Suprapubic skin (tissue), 4 donors: ENCODE data around the gene DNAJB14. TPM values are rescaled to one million over a fixed set of nuclear protein-coding genes. Genes with fewer than 3 reads are reported as not detected.

Experiments
- DNase-seq, 2 donors: peaks; one replicate each; pipeline ENCODE4 v3.0.0-alpha.2; 2019; ENCODE audit warnings: low spot score in 2 of 2
- H3K27ac ChIP-seq: fragments of 200-600 bp; sonication (generic); one replicate; pipeline ENCODE4 v1.5.1; 2019
- H3K27me3 ChIP-seq: fragments of 200-600 bp; sonication (generic); one replicate; pipeline ENCODE4 v1.5.1; 2019
- H3K36me3 ChIP-seq: fragments of 200-600 bp; sonication (generic); one replicate; pipeline ENCODE4 v1.5.1; 2019
- H3K4me1 ChIP-seq: fragments of 200-600 bp; sonication (generic); one replicate; pipeline ENCODE4 v1.5.1; 2019
- H3K4me3 ChIP-seq: fragments of 200-600 bp; sonication (generic); one replicate; pipeline ENCODE4 v1.5.1; 2019; ENCODE audit warnings: mild to moderate bottlenecking
- H3K9me3 ChIP-seq: fragments of 200-600 bp; sonication (generic); one replicate; pipeline ENCODE4 v1.5.1; 2019
- EP300 ChIP-seq: sonication (generic); formaldehyde crosslinking; IDR thresholded peaks from one replicate; pipeline ENCODE4 v1.6.1; 2017; ENCODE audit warnings: antibody characterized with exemption
- POLR2A ChIP-seq, 2 donors: fragments of 450-650 bp; IDR thresholded peaks; one replicate each; pipeline ENCODE4 v1.6.1; 2017; ENCODE audit warnings: antibody characterized with exemption in 2 of 2, mild to moderate bottlenecking in 2 of 2, moderate library complexity in 2 of 2
- POLR2AphosphoS5 ChIP-seq, 3 donors: sonication (generic); formaldehyde crosslinking; IDR thresholded peaks; one replicate each; pipeline ENCODE4 v1.6.1; 2017; ENCODE audit warnings: antibody characterized with exemption in 3 of 3
- WGBS: methylation state at CpG from one replicate; pipeline ENCODE4 v1.1.5; 2018; 5-methylcytosine and 5-hydroxymethylcytosine counted together
- total RNA-seq, 4 donors: library from RNA; depleted of rRNA; stranded (reverse); fragments of >200 nt; gene quantifications; one replicate each; pipeline ENCODE4 v1.1.0, GENCODE V29; 2016
- TF ChIP-seq, protein P1 (sequence below), 2 donors: fragments of 200-600 bp in 1 of 2; fragments of 450-650 bp in 1 of 2; sonication (generic) in 1 of 2; IDR thresholded peaks; one replicate each; pipeline ENCODE4 v1.5.1; 2016 to 2019; ENCODE audit warnings: antibody characterized with exemption in 2 of 2, mild to moderate bottlenecking in 1 of 2, moderate library complexity in 1 of 2

DNAJB14 gene
- total RNA-seq, 4 donors from 2014 or later, result 19.4 to 30.9 (median 19.8) TPM

DNA sequence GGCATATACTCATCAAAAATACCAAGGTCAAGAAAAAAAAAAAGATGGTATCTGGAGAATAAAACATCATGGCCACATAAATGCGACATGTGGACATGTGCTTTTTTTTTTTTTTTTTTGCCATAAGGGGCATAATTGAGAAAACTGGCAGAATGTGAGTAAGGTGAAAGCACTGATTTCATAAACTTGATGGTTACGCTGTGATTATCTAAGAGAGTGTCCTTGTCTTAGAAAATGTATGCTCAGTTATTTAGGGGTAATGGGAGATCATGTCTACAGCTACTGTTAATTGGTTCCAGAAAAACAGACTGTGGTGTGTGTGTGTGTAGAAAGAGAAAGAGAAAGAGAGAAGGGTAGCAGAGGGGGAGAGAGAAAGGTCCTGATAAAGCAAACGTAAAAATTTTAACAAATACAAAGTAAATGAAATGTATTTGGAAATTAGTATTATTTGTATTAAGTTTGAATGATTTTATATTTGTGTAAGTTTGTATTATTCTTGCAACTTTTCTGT, 8.1 kb downstream of the DNAJB14 start:
- no peaks in the 10 kb centered on the region for H3K4me1 ChIP-seq
- H3K27me3 ChIP-seq, result no peaks in the 10 kb centered on the region
- TF ChIP-seq, protein P1, sequence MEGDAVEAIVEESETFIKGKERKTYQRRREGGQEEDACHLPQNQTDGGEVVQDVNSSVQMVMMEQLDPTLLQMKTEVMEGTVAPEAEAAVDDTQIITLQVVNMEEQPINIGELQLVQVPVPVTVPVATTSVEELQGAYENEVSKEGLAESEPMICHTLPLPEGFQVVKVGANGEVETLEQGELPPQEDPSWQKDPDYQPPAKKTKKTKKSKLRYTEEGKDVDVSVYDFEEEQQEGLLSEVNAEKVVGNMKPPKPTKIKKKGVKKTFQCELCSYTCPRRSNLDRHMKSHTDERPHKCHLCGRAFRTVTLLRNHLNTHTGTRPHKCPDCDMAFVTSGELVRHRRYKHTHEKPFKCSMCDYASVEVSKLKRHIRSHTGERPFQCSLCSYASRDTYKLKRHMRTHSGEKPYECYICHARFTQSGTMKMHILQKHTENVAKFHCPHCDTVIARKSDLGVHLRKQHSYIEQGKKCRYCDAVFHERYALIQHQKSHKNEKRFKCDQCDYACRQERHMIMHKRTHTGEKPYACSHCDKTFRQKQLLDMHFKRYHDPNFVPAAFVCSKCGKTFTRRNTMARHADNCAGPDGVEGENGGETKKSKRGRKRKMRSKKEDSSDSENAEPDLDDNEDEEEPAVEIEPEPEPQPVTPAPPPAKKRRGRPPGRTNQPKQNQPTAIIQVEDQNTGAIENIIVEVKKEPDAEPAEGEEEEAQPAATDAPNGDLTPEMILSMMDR (IDR thresholded peaks at IDR 0.05), result no peak
- TF ChIP-seq POLR2AphosphoS5 (IDR thresholded peaks at IDR 0.05), result no peak
- H3K36me3 ChIP-seq, result peaks cover 7% of the 10 kb centered on the region
- H3K27ac ChIP-seq, result no peak overlapping the region
- peaks cover 11% of the 10 kb centered on the region for H3K9me3 ChIP-seq
- 90% methylated on average over 3 of the region's 3 CpGs for WGBS
- DNase-seq, result no peak
- no peak overlapping the region for H3K4me3 ChIP-seq

DNA sequence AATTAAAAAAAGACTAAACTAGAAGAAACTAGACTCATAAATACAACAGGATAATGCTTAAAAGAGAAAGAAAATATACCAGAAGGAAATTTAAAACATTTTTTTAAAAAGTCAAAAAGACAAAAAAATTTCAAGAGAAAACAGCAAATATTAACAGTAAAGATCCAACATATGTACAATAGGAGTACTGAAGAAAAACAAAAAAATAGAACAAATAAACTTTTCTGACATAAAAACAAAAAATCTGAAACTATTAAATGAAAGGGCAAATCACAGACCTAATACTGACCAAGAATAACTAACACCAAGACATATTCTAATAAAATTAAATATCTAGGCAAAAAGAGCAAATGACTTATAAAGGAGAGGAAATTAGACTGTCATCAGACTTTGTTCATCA, 11.5 kb downstream of the DNAJB14 start:
- Histone ChIP-seq H3K9me3 (peaks cover 11% of the 10 kb centered on the region), H3K4me1 (no peaks in the 10 kb centered on the region), H3K36me3 (peaks cover 7% of the 10 kb centered on the region), H3K27me3 (no peaks in the 10 kb centered on the region), H3K4me3 (no peak overlapping the region), H3K27ac (no peak overlapping the region)
- no peak for TF ChIP-seq POLR2A (IDR thresholded peaks at IDR 0.05)
- no peak for TF ChIP-seq EP300
- no peak for TF ChIP-seq POLR2AphosphoS5 (IDR thresholded peaks at IDR 0.05)
- TF ChIP-seq, protein P1 (IDR thresholded peaks at IDR 0.05), result no peak
- DNase-seq, result no peak

DNA sequence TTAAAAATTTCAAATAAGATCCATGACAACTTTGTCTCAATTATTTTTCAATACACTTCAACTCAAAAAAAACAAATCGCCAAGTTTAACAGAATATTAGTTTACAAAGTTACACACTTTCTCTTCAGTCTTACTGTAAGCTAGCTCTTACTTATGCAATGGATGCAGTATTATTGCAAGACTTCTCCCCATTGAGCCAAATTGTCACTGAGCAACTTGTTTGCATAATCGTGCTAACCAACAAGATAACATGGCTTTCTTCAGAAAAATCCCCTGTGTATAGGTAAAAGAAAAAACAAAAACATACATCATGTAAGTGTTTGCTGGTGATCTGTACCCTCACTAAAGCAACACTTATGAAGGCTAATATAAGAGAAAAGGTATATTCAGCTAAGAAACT, 18.9 kb downstream of the DNAJB14 start:
- H3K27ac ChIP-seq, result no peak overlapping the region
- no peaks in the 10 kb centered on the region for H3K9me3 ChIP-seq
- WGBS, result 93% methylated on average over 2 of the region's 2 CpGs
- DNase-seq, result no peak
- H3K36me3 ChIP-seq, result peaks cover 20% of the 10 kb centered on the region
- no peak overlapping the region for H3K4me3 ChIP-seq
- no peaks in the 10 kb centered on the region for H3K27me3 ChIP-seq
- H3K4me1 ChIP-seq, result no peaks in the 10 kb centered on the region
- TF ChIP-seq POLR2AphosphoS5 (IDR thresholded peaks at IDR 0.05), result no peak
- no peak for TF ChIP-seq EP300
- TF ChIP-seq, protein P1 (IDR thresholded peaks at IDR 0.05), result no peak
- no peak for TF ChIP-seq POLR2A (IDR thresholded peaks at IDR 0.05)

DNA sequence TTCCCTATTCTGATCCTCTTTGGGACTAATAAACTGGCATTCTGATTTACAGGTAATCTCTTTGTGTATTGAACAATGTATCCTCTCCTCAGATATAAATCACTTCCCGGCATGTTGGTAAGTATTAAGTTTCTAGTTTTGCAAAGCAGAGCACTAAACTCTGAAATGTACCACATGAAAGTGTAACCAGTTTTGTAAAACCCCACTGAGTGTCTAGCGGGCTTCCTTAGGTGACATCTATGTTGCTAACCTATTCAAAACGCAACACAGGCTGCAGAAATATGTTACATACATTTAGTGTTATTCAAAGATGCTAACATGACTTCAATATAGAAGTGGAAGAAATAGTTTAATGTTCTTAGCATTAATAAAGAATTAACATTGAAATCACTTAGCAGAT, 25.2 kb downstream of the DNAJB14 start:
- H3K4me3 ChIP-seq, result no peak overlapping the region
- peaks cover 58% of the 10 kb centered on the region for H3K36me3 ChIP-seq
- no peaks in the 10 kb centered on the region for H3K4me1 ChIP-seq
- no peak overlapping the region for H3K27ac ChIP-seq
- WGBS, result 89% methylated on average over 3 of the region's 3 CpGs
- no peak for TF ChIP-seq EP300
- TF ChIP-seq POLR2AphosphoS5 (IDR thresholded peaks at IDR 0.05), result no peak
- TF ChIP-seq, protein P1 (IDR thresholded peaks at IDR 0.05), result no peak
- TF ChIP-seq POLR2A (IDR thresholded peaks at IDR 0.05), result no peak
- no peaks in the 10 kb centered on the region for H3K9me3 ChIP-seq
- DNase-seq, result no peak
- no peaks in the 10 kb centered on the region for H3K27me3 ChIP-seq

DNA sequence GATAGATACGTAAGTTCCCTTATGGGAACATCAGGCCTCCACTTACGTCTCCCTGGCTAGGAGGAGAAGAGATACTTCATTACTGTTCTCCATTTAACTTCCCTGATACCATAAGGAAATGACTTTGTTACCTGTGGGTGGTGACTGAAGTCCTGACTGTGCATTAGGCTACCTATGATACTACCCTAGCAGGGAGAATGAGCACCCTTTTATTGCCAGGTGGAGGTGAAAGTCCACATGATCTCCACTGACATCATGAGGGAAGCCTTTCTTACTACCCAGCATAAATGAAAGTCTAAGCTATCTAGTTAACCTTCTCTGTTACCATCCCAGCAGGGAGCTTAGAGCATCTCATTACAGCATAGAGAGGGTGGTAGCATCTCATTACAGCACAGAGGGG, 27.8 kb downstream of the DNAJB14 start:
- WGBS, result 97% methylated on average over 2 of the region's 2 CpGs
- Histone ChIP-seq H3K4me1 (no peaks in the 10 kb centered on the region), H3K4me3 (no peak overlapping the region), H3K36me3 (peaks cover 50% of the 10 kb centered on the region), H3K27me3 (no peaks in the 10 kb centered on the region), H3K27ac (no peak overlapping the region), H3K9me3 (no peaks in the 10 kb centered on the region)
- no peak for DNase-seq
- TF ChIP-seq, protein P1 (IDR thresholded peaks at IDR 0.05), result no peak
- TF ChIP-seq EP300 (no peak), POLR2A (IDR thresholded peaks at IDR 0.05) (no peak), POLR2AphosphoS5 (IDR thresholded peaks at IDR 0.05) (no peak)
